ENCODE data around the gene ADAM23. TPM values are rescaled to one million over a fixed set of nuclear protein-coding genes. Genes with fewer than 3 reads are reported as not detected.

Gene ADAM23
- total and polyA plus RNA-seq, 2 of the 13 experiments (the other 11 are each of a cell fraction or from before 2014, with no cell fraction given) = 0.04 TPM; not detected in 1

- TF ChIP-seq MAFG (CRISPR knock-in tag; IDR thresholded peaks at IDR 0.05) = no peak
- TF ChIP-seq ZSCAN22 (CRISPR knock-in tag; IDR thresholded peaks at IDR 0.05) = no peak
- TF ChIP-seq ZHX1 (CRISPR knock-in tag; IDR thresholded peaks at IDR 0.05; ENCODE audit: low read depth) = no peak
- TF ChIP-seq TBP (CRISPR knock-in tag; IDR thresholded peaks at IDR 0.05) = no peak
- TF ChIP-seq HBP1 (CRISPR knock-in tag; IDR thresholded peaks at IDR 0.05; ENCODE audit: low read depth) = no peak
- TF ChIP-seq GATAD2A (CRISPR knock-in tag; IDR thresholded peaks at IDR 0.05) = no peak
Observed at GRCh38 chr2:206557321-206557720, 114.0 kb downstream of the ADAM23 start (continued).

GRCh38 chr2:206558492-206558891 lies 115.2 kb downstream of the ADAM23 start:
- WGBS (ENCODE audit: low lambda C conversion rate) = 33% methylated on average over 2 of the region's 2 CpGs

More at GRCh38 chr2:206558492-206558891, 115.2 kb downstream of the ADAM23 start:
- TF ChIP-seq ZMYM3 (CRISPR knock-in tag; IDR thresholded peaks at IDR 0.05) (no peak), CEBPB (IDR thresholded peaks at IDR 0.05; ENCODE audit: borderline replicate concordance, low read depth, low read length) (peak; percentile 10; the same call in 1 of the 2 replicates), ZHX2 (IDR thresholded peaks at IDR 0.05; ENCODE audit: low read depth) (no peak), ZHX2 (CRISPR knock-in tag; IDR thresholded peaks at IDR 0.05; ENCODE audit: borderline replicate concordance) (no peak), ZNF740 (CRISPR knock-in tag; IDR thresholded peaks at IDR 0.05) (no peak)
- no peak for ATAC-seq
- no peak for DNase-seq (ENCODE audit: low spot score)
- BruUV-seq (replicated peaks) = no TSS peak
- no peak overlapping the region for H3K27ac ChIP-seq (ENCODE audit: extremely low read length, insufficient read depth, low read length)
- intact Hi-C loops (cut with micrococcal nuclease; ENCODE audit: unreplicated experiment) = loop anchor here (10.0 kb wide), 1 partner anchor 394 kb away; no protein-coding TSS in a partner anchor
- H3K36me3 ChIP-seq (replicated peaks in 1 of 2; ENCODE audit: control insufficient read depth in 1 of 2, insufficient read depth in 2 of 2, low read length in 2 of 2) = no peaks in the 10 kb centered on the region
- H3K4me2 ChIP-seq (ENCODE audit: low read depth, low read length) = no peak overlapping the region
- no peak overlapping the region for H3K4me3 ChIP-seq (replicated peaks in 1 of 3; ENCODE audit: insufficient read depth in 1 of 3, low read depth in 2 of 3, low read length in 3 of 3)
- no peaks in the 10 kb centered on the region for H3K27me3 ChIP-seq (ENCODE audit: control insufficient read depth in 1 of 2, insufficient read depth in 2 of 2, low read length in 2 of 2)
- ChIA-PET POLR2A (no interaction called here), CTCF (ENCODE audit: low intra/inter-chr PET ratio, low total read pairs) (interaction anchor here (1.3 kb wide), 1 partner anchor 167 kb away, joined by 5 read pairs; no protein-coding TSS in a partner anchor)
- no peak for FAIRE-seq
- H3K4me1 ChIP-seq (ENCODE audit: insufficient read depth, low read length) = no peaks in the 10 kb centered on the region
- in situ Hi-C loops (cut with HindIII; ENCODE audit: extremely low pct_ligation_motif_present, low pct_unique_long_range_greater_than_20kb) = loop anchor here (10.0 kb wide), 1 partner anchor 164 kb away; no protein-coding TSS in a partner anchor
- no peaks in the 10 kb centered on the region for H3K9me3 ChIP-seq (ENCODE audit: low read length)
- H3K9ac ChIP-seq (ENCODE audit: insufficient read depth, low read depth, low read length) = no peak overlapping the region
- no peaks in the 10 kb centered on the region for H4K20me1 ChIP-seq (ENCODE audit: insufficient read depth, low read length)
- H3K79me2 ChIP-seq (ENCODE audit: insufficient read depth, low read length) = no peaks in the 10 kb centered on the region
- H2AFZ ChIP-seq (ENCODE audit: low read length) = no peak overlapping the region

All from HepG2 (cell line).